Adrenal gland (tissue), 5 donors: Measurements from ENCODE around the gene TANC1.

Experiments used
- CTCF ChIP-seq, 6 experiments: fragments of 450-650 bp in 4 of 6; fragments of 200-600 bp in 2 of 6; sonication (generic) in 1 of 6; IDR thresholded peaks; 1 replicate in 5 of 6; 2 replicates in 1 of 6; pipeline versions ENCODE4 v1.5.1 to v1.8.0; 2016 to 2021; ENCODE audit warnings: antibody characterized with exemption in 6 of 6, mild to moderate bottlenecking in 2 of 6, moderate library complexity in 1 of 6
- POLR2A ChIP-seq, 2 donors: fragments of 450-650 bp; IDR thresholded peaks; one replicate each; pipeline ENCODE4 v1.6.1; 2017; ENCODE audit warnings: antibody characterized with exemption in 2 of 2, mild to moderate bottlenecking in 2 of 2, moderate library complexity in 1 of 2
- donor health status: DM: no; HTN: no; CAD: no.

DNA sequence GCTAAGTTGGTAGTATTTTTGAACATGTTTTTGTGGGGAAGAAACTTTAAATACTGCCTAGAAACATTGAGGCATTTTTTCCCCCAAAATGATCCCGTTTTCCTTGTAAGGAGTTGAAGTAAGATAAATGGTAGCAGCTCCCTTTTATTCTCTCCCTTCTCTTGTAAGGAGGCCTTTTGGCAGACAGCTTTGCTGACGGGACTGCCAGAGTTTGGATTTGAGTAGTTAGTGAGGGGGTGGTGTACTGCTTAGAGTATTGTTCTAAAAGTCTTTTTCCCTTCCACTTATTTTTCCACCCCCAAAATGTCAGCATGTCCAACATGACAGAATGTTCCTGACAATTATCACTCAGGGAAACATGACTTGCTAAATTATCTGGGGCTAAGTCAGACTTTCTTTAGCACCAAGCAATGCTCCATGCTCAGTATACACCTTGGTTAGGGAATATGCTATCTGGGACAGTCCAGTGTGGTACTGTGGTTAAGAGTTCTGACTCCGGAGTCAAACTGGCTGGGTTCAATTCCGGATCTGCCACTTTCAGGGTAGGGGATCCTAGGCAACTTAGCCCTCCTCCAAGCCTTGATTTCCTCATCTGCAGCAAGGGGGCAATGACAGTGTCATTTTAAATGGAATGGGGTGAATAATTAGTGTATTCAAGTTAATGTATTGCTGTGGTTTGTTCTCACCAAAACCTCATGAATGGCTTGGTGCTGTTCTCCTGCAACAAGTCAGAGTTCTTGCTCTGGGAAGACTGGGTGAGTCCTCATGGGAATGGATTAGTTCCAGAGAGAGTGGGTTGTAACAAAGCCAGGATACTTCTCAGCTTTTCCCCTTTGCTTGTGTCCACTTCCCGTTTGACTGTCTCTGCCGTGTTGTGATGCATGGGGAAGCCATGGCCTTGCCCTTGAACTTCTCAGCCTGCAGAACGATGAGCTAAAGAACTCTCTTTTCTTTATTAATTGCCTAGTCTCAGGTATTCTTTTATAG is 116.2 kb downstream of the TANC1 start:
- TF ChIP-seq CTCF (IDR thresholded peaks at IDR 0.05) (no peak), POLR2A (IDR thresholded peaks at IDR 0.05) (no peak)
